Smooth muscle cell (in vitro differentiated cells): ENCODE data around the gene DTWD2. TPM values are rescaled to one million over a fixed set of nuclear protein-coding genes. Genes with fewer than 3 reads are reported as not detected.

ENCODE experiments used
- DNase-seq: peaks from one replicate; lab custom pipeline; 2025; ENCODE audit not compliant: unreplicated experiment; lab: John Stamatoyannopoulos, UW
- H2AFZ ChIP-seq: fragments of 200-600 bp; sonication (generic); 2 replicates; pipeline ENCODE4 v1.6.0; 2016; ENCODE audit warnings: antibody characterized with exemption, low read depth, mild to moderate bottlenecking
- H3F3A ChIP-seq: fragments of 200-600 bp; sonication (generic); 2 replicates; pipeline ENCODE4 v1.6.0; 2017; ENCODE audit warnings: antibody characterized with exemption, low read depth
- H3K27ac ChIP-seq: fragments of 200-600 bp; sonication (generic); 2 replicates; pipeline ENCODE4 v1.5.1; 2016; ENCODE audit warnings: low read depth, mild to moderate bottlenecking
- H3K27me3 ChIP-seq: fragments of 200-600 bp; sonication (generic); 2 replicates; pipeline ENCODE4 v1.6.1; 2016; ENCODE audit warnings: low read depth, mild to moderate bottlenecking
- H3K36me3 ChIP-seq: fragments of 200-600 bp; sonication (generic); 2 replicates; pipeline ENCODE4 v1.5.1; 2016; ENCODE audit warnings: low read depth
- H3K4me1 ChIP-seq: fragments of 200-600 bp; sonication (generic); 2 replicates; pipeline ENCODE4 v1.5.1; 2016; ENCODE audit warnings: low read depth
- H3K4me2 ChIP-seq: fragments of 200-600 bp; sonication (generic); 2 replicates; pipeline ENCODE4 v1.6.0; 2016; ENCODE audit warnings: mild to moderate bottlenecking
- H3K4me3 ChIP-seq: fragments of 200-600 bp; sonication (generic); 2 replicates; pipeline ENCODE4 v1.5.1; 2016; ENCODE audit warnings: mild to moderate bottlenecking
- H3K79me2 ChIP-seq: fragments of 200-600 bp; sonication (generic); 2 replicates; pipeline ENCODE4 v1.6.0; 2016; ENCODE audit warnings: low read depth, mild to moderate bottlenecking
- H3K9ac ChIP-seq: fragments of 200-600 bp; sonication (generic); 2 replicates; pipeline ENCODE4 v1.6.0; 2016; ENCODE audit warnings: low read depth
- H3K9me3 ChIP-seq: fragments of 200-600 bp; sonication (generic); replicated peaks from 2 replicates; pipeline ENCODE4 v1.5.1; 2016; ENCODE audit warnings: low read depth
- H4K20me1 ChIP-seq: fragments of 200-600 bp; sonication (generic); 2 replicates; pipeline ENCODE4 v1.6.0; 2016; ENCODE audit warnings: low read depth
- CTCF ChIP-seq: fragments of 200-600 bp; sonication (generic); IDR thresholded peaks from 2 replicates; pipeline ENCODE4 v1.5.1; 2017; ENCODE audit warnings: borderline replicate concordance, mild to moderate bottlenecking, antibody characterized with exemption; ENCODE audit not compliant: insufficient read depth, poor library complexity, severe bottlenecking
- WGBS: methylation state at CpG from one replicate; pipeline ENCODE4 v1.1.7; 2016; ENCODE audit warnings: low lambda C conversion rate; 5-methylcytosine and 5-hydroxymethylcytosine counted together
- polyA plus RNA-seq: library from polyadenylated mRNA; unstranded; fragments of >200 nt; fragmentation: Nextera tagmentation; extraction: Ambion mirVana; gene quantifications from 2 replicates; pipeline ENCODE4 v1.2.1, GENCODE V29; 2016
- total RNA-seq: library from RNA; depleted of rRNA; stranded (reverse); fragments of >200 nt; gene quantifications from 2 replicates; pipeline ENCODE4 v1.2.3, GENCODE V29; 2014

Gene DTWD2
- total RNA-seq (1.7 and 3.0 TPM in 2 replicates), polyA plus RNA-seq (0.58 and 0.71 TPM in 2 replicates)

GRCh38 chr5:118987988-118988865 lies at the start of gene DTWD2:
TSS of gene DTWD2 (minus strand) at chr5:118988547. CDS start at chr5:118988511, 36 bp downstream.
- peak; percentile 96 for DNase-seq
- H3K36me3 ChIP-seq: no peaks in the 10 kb centered on the region
- H3K27me3 ChIP-seq: no peaks in the 10 kb centered on the region
- H3K9me3 ChIP-seq: no peaks in the 10 kb centered on the region
- TF ChIP-seq CTCF: peak; percentile 91
- peak within 1 kb of the TSS; percentile 98 for H3K4me3 ChIP-seq
- peak within 1 kb of the TSS; percentile 30 for H3K27ac ChIP-seq
- H3K9ac ChIP-seq: peak within 1 kb of the TSS; percentile 61
- no peaks in the 10 kb centered on the region for H3K79me2 ChIP-seq
- peaks cover 4% of the 10 kb centered on the region for H3K4me1 ChIP-seq
- H3F3A ChIP-seq: no peaks in the 10 kb centered on the region
- 2% methylated on average over 74 of the region's 74 CpGs for WGBS
- H3K4me2 ChIP-seq: peak within 1 kb of the TSS; percentile 90
- H4K20me1 ChIP-seq: no peaks in the 10 kb centered on the region
- peak within 1 kb of the TSS; percentile 95 for H2AFZ ChIP-seq

GRCh38 chr5:119037496-119038215 lies 49.3 kb upstream of the DTWD2 start:
- H3K27me3 ChIP-seq: no peaks in the 10 kb centered on the region
- H3K9ac ChIP-seq: no peak overlapping the region
- no peaks in the 10 kb centered on the region for H3K9me3 ChIP-seq
- no peak overlapping the region for H3K4me2 ChIP-seq
- H3K4me1 ChIP-seq: no peaks in the 10 kb centered on the region
- no peak for DNase-seq
- no peaks in the 10 kb centered on the region for H3K36me3 ChIP-seq
- H4K20me1 ChIP-seq: no peaks in the 10 kb centered on the region
- no peak overlapping the region for H2AFZ ChIP-seq
- H3F3A ChIP-seq: no peaks in the 10 kb centered on the region
- H3K27ac ChIP-seq: no peak overlapping the region
- 96% methylated on average over 16 of the region's 16 CpGs for WGBS
- no peaks in the 10 kb centered on the region for H3K79me2 ChIP-seq
- no peak for TF ChIP-seq CTCF
- no peak overlapping the region for H3K4me3 ChIP-seq

GRCh38 chr5:119036101-119036762 lies 47.9 kb upstream of the DTWD2 start:
- H4K20me1 ChIP-seq: no peaks in the 10 kb centered on the region
- 80% methylated on average over 8 of the region's 8 CpGs for WGBS

More at GRCh38 chr5:119036101-119036762, 47.9 kb upstream of the DTWD2 start:
- H3K9ac ChIP-seq: no peak overlapping the region
- no peaks in the 10 kb centered on the region for H3K9me3 ChIP-seq
- no peak for TF ChIP-seq CTCF
- no peaks in the 10 kb centered on the region for H3K79me2 ChIP-seq
- H3F3A ChIP-seq: no peaks in the 10 kb centered on the region
- H3K27ac ChIP-seq: no peak overlapping the region
- H2AFZ ChIP-seq: no peak overlapping the region
- no peak for DNase-seq
- H3K4me1 ChIP-seq: no peaks in the 10 kb centered on the region
- H3K4me2 ChIP-seq: peak overlapping the region; percentile 6
- H3K36me3 ChIP-seq: no peaks in the 10 kb centered on the region
- H3K27me3 ChIP-seq: no peaks in the 10 kb centered on the region
- H3K4me3 ChIP-seq: no peak overlapping the region
